ENCODE results near the gene PRSS2. TPM values are rescaled to one million over a fixed set of nuclear protein-coding genes. Genes with fewer than 3 reads are reported as not detected.

PRSS2 gene
- polyA plus RNA-seq, 4 donors = not detected

- no peak for DNase-seq (ENCODE audit: low read depth in 4 of 4, low spot score in 3 of 4)
These were observed 29.3 kb downstream of the PRSS2 start for GRCh38 chr7:142800088-142800487.

GRCh38 chr7:142800699-142801260 is 30.0 kb downstream of the PRSS2 start:
- no peak for DNase-seq (ENCODE audit: low read depth in 4 of 4, low spot score in 3 of 4)

- DNase-seq (ENCODE audit: low read depth in 4 of 4, low spot score in 3 of 4) = no peak
These were observed 31.0 kb downstream of the PRSS2 start for GRCh38 chr7:142801601-142802295.

GRCh38 chr7:142802301-142802700 is 31.5 kb downstream of the PRSS2 start:
- no peak for DNase-seq (ENCODE audit: low read depth in 4 of 4, low spot score in 3 of 4)

GRCh38 chr7:142803901-142804300 is 33.1 kb downstream of the PRSS2 start:
- no peak for DNase-seq (ENCODE audit: low read depth in 4 of 4, low spot score in 3 of 4)

GRCh38 chr7:142804728-142805207 is 34.0 kb downstream of the PRSS2 start:
- no peak for DNase-seq (ENCODE audit: low read depth in 4 of 4, low spot score in 3 of 4)

GRCh38 chr7:142805350-142806021 is 34.7 kb downstream of the PRSS2 start:
- DNase-seq (ENCODE audit: low read depth in 4 of 4, low spot score in 3 of 4) = no peak

- no peak for DNase-seq (ENCODE audit: low read depth in 4 of 4, low spot score in 3 of 4)
These were observed 35.2 kb downstream of the PRSS2 start for GRCh38 chr7:142806022-142806356.

GRCh38 chr7:142806957-142807356 is 36.2 kb downstream of the PRSS2 start:
- no peak for DNase-seq (ENCODE audit: low read depth in 4 of 4, low spot score in 3 of 4)

GRCh38 chr7:142807855-142808460 is 37.2 kb downstream of the PRSS2 start:
- no peak for DNase-seq (ENCODE audit: low read depth in 4 of 4, low spot score in 3 of 4)

GRCh38 chr7:142808461-142808801 is 37.7 kb downstream of the PRSS2 start:
- no peak for DNase-seq (ENCODE audit: low read depth in 4 of 4, low spot score in 3 of 4)

- no peak for DNase-seq (ENCODE audit: low read depth in 4 of 4, low spot score in 3 of 4)
These were observed 38.2 kb downstream of the PRSS2 start for GRCh38 chr7:142808802-142809583.

GRCh38 chr7:142809671-142810070 is 38.9 kb downstream of the PRSS2 start:
- no peak for DNase-seq (ENCODE audit: low read depth in 4 of 4, low spot score in 3 of 4)

- peak in 1 of 4 donors; percentile 7 for DNase-seq (ENCODE audit: low read depth in 4 of 4, low spot score in 3 of 4)
These were observed 40.5 kb downstream of the PRSS2 start for GRCh38 chr7:142811154-142811737.

- DNase-seq (ENCODE audit: low read depth in 4 of 4, low spot score in 3 of 4) = no peak
These were observed 41.9 kb downstream of the PRSS2 start for GRCh38 chr7:142812437-142813215.

GRCh38 chr7:142813226-142813625 is 42.5 kb downstream of the PRSS2 start:
- DNase-seq (ENCODE audit: low read depth in 4 of 4, low spot score in 3 of 4) = no peak

- no peak for DNase-seq (ENCODE audit: low read depth in 4 of 4, low spot score in 3 of 4)
These were observed 42.9 kb downstream of the PRSS2 start for GRCh38 chr7:142813699-142814098.

- no peak for DNase-seq (ENCODE audit: low read depth in 4 of 4, low spot score in 3 of 4)
These were observed 43.7 kb downstream of the PRSS2 start for GRCh38 chr7:142814451-142814850.

GRCh38 chr7:142815134-142815533 is 44.4 kb downstream of the PRSS2 start:
- DNase-seq (ENCODE audit: low read depth in 4 of 4, low spot score in 3 of 4) = no peak

GRCh38 chr7:142817506-142817905 is 46.7 kb downstream of the PRSS2 start:
- DNase-seq (ENCODE audit: low read depth in 4 of 4, low spot score in 3 of 4) = no peak

Data from left renal pelvis (tissue), 4 donors.